Measurements from ENCODE around the gene MEP1A.
"Not testable (repeated sequence)": the region's sequence is repeated elsewhere in the genome, so short reads cannot be mapped to it uniquely, and the experiment has no call there.

The MEP1A gene

DNA sequence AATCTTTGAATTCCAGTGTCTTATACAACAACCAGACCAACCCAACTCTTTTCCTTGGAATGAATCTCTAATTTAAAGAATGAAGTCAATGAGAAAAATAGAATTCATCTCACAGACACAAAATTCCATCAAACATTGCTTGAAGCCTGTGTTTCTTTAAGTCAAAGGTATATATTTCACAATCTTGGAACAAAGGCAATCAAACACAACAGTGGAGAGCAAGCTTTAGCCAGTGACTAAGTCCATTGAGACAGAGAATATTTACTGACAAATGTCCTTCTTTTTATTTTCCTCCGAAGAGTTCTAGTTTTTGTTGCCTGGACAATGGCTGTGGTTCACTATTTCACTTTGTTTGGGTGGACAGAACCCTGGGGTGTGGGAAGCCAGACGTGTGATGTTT is 35.8 kb downstream of the MEP1A start:
- Mint-ChIP-seq H3K4me1 (no peaks in the 10 kb centered on the region), H3K36me3 (ENCODE audit: low read depth) (no peaks in the 10 kb centered on the region), H3K27me3 (ENCODE audit: low read depth, poor library complexity) (peaks cover 7% of the 10 kb centered on the region), H3K27ac (no peak overlapping the region), H3K4me3 (no peak overlapping the region), H3K9me3 (no peaks in the 10 kb centered on the region)
- TF ChIP-seq, protein P1, sequence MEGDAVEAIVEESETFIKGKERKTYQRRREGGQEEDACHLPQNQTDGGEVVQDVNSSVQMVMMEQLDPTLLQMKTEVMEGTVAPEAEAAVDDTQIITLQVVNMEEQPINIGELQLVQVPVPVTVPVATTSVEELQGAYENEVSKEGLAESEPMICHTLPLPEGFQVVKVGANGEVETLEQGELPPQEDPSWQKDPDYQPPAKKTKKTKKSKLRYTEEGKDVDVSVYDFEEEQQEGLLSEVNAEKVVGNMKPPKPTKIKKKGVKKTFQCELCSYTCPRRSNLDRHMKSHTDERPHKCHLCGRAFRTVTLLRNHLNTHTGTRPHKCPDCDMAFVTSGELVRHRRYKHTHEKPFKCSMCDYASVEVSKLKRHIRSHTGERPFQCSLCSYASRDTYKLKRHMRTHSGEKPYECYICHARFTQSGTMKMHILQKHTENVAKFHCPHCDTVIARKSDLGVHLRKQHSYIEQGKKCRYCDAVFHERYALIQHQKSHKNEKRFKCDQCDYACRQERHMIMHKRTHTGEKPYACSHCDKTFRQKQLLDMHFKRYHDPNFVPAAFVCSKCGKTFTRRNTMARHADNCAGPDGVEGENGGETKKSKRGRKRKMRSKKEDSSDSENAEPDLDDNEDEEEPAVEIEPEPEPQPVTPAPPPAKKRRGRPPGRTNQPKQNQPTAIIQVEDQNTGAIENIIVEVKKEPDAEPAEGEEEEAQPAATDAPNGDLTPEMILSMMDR (IDR thresholded peaks at IDR 0.05), result no peak
- DNase-seq, result no peak

DNA sequence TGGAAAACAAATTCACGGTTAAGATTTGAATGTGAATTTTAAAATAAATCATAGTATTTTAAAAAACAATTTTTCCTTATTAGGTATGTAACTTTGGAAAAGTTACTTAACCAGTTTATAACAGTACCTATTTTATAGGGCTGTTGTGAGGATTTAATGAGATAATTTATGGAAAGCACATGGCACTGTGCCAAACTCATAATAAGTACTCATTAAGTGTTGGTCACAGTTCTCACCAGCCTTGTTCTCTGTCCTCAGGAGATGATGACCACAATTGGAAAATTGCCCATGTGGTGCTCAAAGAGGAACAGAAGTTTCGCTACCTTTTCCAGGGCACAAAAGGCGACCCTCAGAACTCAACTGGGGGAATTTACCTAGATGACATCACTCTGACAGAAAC is 39.6 kb downstream of the MEP1A start:
- no peaks in the 10 kb centered on the region for H3K4me1 Mint-ChIP-seq
- no peaks in the 10 kb centered on the region for H3K9me3 Mint-ChIP-seq
- peaks cover 3% of the 10 kb centered on the region for H3K27me3 Mint-ChIP-seq (ENCODE audit: low read depth, poor library complexity)
- H3K4me3 Mint-ChIP-seq, result no peak overlapping the region
- DNase-seq, result no peak
- no peak overlapping the region for H3K27ac Mint-ChIP-seq
- TF ChIP-seq, protein P1 (IDR thresholded peaks at IDR 0.05), result no peak
- no peaks in the 10 kb centered on the region for H3K36me3 Mint-ChIP-seq (ENCODE audit: low read depth)

DNA sequence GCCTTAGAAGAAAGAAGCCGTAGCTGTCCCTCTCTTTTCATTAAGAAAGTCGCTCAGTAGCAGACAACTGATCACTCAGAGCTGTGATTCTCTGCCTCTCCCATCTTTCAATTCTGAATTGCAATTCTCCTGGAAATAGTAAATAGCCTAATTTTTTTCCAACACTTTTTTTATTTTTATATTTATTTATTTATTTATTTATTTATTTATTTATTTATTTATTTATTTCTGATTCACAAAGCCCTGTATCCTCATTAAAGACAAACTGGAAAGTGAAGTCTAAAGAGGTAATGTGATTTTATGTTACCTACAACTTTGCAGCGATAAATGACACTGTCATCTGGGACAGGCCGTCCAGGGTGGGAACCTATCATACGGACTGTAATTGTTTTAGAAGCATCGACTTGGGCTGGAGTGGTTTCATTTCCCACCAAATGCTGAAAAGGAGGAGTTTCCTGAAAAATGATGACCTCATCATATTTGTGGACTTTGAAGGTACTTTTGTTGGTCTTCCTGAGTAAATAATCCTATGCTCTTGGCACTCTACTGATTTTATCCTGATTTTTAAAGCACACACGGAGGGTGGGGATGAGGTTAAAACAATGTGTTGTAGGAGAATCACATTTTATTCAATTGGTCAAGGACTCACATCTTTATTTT is 41.2 kb downstream of the MEP1A start:
- H3K4me1 Mint-ChIP-seq; H3K36me3 Mint-ChIP-seq (ENCODE audit: low read depth); H3K27ac Mint-ChIP-seq; DNase-seq; H3K4me3 Mint-ChIP-seq; H3K27me3 Mint-ChIP-seq (ENCODE audit: low read depth, poor library complexity); H3K9me3 Mint-ChIP-seq: not testable (repeated sequence)

DNA sequence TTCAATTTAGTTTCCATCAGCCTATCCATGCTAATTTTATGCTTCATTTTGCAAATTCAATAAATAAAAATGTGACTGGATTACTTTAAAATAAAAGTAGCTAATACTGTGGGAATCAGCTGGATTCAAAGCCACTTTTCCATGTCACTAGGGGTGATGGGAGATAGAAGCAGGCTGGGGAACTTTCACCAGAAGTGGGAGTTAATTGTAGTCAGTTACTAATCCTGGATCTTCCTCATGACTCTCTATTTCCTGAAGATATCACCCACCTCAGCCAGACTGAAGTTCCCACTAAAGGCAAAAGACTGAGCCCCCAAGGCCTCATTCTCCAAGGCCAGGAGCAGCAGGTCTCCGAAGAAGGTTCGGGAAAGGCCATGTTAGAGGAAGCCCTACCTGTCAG is 41.8 kb downstream of the MEP1A start:
- not testable (repeated sequence) for H3K36me3 Mint-ChIP-seq (ENCODE audit: low read depth); H3K27me3 Mint-ChIP-seq (ENCODE audit: low read depth, poor library complexity); DNase-seq; H3K4me3 Mint-ChIP-seq; H3K9me3 Mint-ChIP-seq; H3K4me1 Mint-ChIP-seq; H3K27ac Mint-ChIP-seq

DNA sequence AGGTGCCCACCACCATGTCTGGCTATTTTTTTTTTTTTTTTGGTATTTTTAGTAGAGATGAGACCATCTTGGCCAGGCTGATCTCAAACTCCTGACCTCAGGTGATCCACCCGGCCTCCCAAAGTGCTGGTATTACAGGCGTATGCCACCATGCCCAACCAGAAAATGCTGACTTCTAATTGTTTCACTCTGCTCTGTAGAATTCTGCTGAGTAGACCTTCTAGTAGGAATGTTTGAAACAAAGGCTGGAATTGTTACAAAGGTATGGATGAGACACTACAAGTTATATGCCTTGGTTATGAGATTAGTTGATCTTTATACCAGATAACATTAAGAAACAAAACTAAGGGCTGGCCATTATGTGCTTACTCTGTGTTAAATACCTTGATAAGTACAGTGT is 44.8 kb downstream of the MEP1A start:
- Mint-ChIP-seq H3K36me3 (ENCODE audit: low read depth) (peaks cover 4% of the 10 kb centered on the region), H3K4me3 (no peak overlapping the region), H3K27ac (no peak overlapping the region), H3K27me3 (ENCODE audit: low read depth, poor library complexity) (no peaks in the 10 kb centered on the region), H3K4me1 (no peaks in the 10 kb centered on the region), H3K9me3 (peaks cover 23% of the 10 kb centered on the region)
- TF ChIP-seq, protein P1 (IDR thresholded peaks at IDR 0.05), result no peak
- no peak for DNase-seq

DNA sequence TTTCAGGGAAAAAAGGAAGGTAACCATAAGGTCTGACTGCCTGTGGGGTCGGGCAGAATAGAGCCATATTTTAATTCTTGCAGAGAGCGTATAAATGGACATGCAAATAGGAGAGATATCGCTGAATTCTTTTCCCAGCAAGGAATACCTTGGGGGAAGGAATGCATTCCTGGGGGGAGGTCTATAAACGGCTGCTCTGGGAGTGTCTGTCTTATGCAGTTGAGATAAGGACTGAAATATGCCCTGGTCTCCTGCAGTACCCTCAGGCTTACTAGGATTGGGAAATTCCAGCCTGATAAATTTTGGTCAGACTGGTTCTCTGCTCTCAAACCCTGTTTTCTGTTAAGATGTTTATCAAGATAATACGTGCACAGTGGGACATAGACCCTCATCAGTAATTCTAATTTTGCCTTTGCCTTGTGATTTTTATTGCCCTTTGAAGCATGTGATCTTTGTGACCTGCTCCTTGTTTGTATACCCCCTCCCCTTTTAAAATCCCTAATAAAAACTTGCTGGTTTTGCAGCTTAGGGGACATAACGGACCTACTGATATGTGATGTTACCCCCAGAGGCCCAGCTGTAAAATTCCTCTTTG is 49.2 kb downstream of the MEP1A start:
- not testable (repeated sequence) for H3K27me3 Mint-ChIP-seq (ENCODE audit: low read depth, poor library complexity); H3K36me3 Mint-ChIP-seq (ENCODE audit: low read depth); H3K4me3 Mint-ChIP-seq; H3K4me1 Mint-ChIP-seq; DNase-seq; H3K27ac Mint-ChIP-seq
- peaks cover 33% of the 10 kb centered on the region for H3K9me3 Mint-ChIP-seq

DNA sequence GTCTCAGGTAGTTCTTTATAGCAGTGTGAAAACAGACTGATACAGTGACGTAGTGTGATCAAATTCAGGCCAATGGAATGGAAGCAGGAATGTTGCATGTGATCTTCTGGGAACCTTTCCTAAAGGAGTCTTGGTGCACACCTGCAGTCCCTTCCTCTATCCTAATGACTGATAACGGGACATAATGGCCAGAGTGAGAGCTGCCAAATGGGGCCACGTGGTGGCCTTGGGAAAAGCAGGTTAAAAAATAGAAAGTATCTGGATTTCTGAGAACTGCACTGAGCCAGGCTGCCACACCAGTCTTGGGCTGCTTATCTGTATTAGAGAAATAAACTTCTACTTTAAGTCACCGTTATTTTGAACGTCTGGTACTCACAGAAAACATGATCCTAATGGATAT is 51.9 kb downstream of the MEP1A start:
- H3K9me3 Mint-ChIP-seq, result peaks cover 33% of the 10 kb centered on the region
- TF ChIP-seq, protein P1 (IDR thresholded peaks at IDR 0.05), result no peak
- H3K4me1 Mint-ChIP-seq, result peaks cover 22% of the 10 kb centered on the region
- DNase-seq, result no peak
- H3K27ac Mint-ChIP-seq, result no peak overlapping the region
- H3K36me3 Mint-ChIP-seq (ENCODE audit: low read depth), result peaks cover 5% of the 10 kb centered on the region
- no peak overlapping the region for H3K4me3 Mint-ChIP-seq
- peaks cover 8% of the 10 kb centered on the region for H3K27me3 Mint-ChIP-seq (ENCODE audit: low read depth, poor library complexity)

All from nephron progenitor cell (in vitro differentiated cells).